Measurements from ENCODE around the gene PINLYP. TPM values are rescaled to one million over a fixed set of nuclear protein-coding genes. Genes with fewer than 3 reads are reported as not detected.
"Not testable (repeated sequence)": the region's sequence is repeated elsewhere in the genome, so short reads cannot be mapped to it uniquely, and the experiment has no call there.

PINLYP gene
- total RNA-seq, 1 donor = 5.4 TPM

DNA sequence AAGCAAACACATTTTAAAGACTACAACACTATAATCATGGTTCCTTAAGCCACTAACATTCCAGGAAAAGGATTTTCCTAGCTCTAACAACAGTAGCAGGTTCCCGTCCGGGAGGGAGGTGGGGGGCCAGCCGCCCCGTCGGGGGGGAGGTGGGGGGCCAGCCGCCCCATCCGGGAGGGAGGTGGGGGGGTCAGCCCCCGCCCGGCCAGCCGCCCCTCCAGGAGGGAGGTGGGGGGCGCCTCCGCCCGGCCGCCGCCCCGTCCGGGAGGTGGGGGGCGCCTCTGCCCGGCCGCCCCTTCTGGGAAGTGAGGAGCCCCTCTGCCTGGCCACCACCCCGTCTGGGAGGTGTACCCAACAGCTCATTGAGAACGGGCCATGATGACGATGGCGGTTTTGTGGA, 27.7 kb upstream of the PINLYP start:
- DNase-seq (ENCODE audit: low read depth in 2 of 3, low spot score in 2 of 3) = not testable (repeated sequence)

DNA sequence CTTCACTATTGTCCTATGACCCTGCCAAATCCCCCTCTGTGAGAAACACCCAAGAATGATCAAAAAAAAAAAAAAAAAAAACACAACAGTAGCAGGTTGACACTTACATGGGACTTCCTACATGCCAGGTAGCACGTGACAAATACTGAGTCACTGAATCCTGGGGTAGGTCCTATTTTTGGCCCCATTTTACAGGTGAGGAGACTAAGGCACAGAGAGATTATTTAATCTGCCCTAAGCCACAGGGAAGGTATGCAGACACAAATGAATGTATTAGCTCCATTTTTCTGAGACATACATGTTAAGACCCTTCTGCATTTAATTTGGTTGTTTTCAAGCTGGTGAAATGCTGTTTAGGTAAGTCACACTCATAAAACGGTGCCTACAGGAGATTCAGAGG, 26.9 kb upstream of the PINLYP start:
- DNase-seq (ENCODE audit: low read depth in 2 of 3, low spot score in 2 of 3) = no peak

DNA sequence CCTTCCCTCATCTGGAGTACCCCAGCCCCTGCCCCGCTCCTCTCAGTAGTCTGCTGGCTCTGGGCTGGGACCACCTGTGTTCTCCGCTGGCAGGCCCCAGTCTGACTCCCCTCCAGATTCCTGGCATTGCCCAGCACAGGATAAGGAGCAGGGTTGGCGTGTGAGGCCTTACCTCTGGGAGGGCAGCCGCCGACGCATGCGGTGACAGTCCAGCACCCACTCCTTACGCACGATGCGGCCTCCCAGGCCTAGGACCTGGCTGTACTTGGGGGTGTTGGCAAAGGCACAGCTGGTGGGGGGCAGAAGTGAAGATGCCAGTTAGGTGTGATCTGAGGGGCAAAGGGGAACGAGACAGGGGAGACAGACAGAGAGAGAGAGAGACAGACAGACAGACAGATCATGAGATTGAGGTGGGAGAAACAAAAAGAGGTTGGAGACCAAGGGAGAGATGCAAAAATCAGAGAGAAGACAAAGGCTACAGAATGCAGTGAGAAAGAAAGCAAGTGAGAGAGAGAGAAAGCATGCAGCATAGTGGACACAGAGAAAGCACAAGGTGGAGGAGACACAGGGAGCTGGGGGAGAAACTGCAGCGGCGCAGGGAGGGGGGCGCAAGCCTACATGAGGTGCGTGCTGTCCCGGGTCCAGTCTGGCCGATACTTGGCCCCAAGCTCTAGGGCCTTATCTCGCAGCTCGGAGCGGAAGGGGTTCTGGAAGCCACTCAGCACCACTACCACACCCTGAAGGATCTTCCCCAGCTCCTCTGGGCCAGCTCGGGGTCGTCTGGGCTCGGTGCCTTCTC, 24.0 kb upstream of the PINLYP start:
- no peak for DNase-seq (ENCODE audit: low read depth in 2 of 3, low spot score in 2 of 3)

DNA sequence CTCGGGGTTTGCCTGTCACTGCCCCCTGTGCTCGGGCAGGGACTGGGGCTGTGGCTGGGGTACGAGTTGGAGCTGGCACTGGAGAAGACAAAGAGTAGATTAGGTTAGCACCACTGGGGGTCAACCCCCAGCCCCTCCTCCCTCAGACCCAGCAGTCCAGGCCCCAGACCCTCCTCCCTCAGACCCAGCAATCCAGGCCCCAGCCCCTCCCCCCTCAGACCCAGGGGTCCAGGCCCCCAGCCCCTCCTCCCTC, 23.5 kb upstream of the PINLYP start:
- no peak for DNase-seq (ENCODE audit: low read depth in 2 of 3, low spot score in 2 of 3)

DNA sequence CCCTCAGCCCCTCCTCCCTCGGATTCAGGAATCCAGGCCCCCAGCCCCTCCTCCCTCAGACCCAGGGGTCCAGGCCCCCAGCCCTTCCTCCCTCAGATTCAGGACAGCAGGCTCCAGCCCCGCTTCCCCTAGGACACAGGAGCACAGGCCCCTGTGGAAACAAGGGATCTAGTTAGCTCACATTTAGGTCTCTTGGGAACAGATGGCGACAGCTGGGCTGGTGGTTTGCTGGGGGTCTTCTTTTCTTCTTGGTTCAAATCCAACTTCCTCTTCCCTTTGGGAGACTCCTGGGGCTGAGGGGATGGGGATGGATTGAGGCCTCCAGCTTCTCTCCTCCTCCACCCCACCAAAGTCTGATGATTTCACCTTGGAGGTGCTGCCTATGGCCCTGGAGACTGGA, 23.0 kb upstream of the PINLYP start:
- no peak for DNase-seq (ENCODE audit: low read depth in 2 of 3, low spot score in 2 of 3)

DNA sequence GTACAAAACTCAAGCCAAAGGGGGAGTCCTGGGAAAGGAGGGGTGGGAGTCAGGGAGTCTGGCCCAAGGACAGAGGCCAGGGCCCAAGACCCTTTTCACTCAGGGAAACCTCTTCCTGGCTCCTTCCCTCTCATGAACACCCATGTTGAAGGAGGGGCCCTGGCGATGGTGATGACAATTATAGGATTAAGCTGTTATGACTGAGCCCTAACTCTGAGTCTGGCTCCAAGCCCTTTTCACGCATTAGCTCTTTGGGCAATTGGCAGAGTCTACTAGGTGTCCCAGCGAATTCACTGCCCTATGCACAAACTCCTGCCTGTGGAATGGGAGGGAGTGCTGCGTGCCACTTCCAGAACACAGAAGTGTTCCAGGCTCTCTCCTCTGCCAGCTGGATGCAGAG, 21.9 kb upstream of the PINLYP start:
- DNase-seq (ENCODE audit: low read depth in 2 of 3, low spot score in 2 of 3) = no peak

DNA sequence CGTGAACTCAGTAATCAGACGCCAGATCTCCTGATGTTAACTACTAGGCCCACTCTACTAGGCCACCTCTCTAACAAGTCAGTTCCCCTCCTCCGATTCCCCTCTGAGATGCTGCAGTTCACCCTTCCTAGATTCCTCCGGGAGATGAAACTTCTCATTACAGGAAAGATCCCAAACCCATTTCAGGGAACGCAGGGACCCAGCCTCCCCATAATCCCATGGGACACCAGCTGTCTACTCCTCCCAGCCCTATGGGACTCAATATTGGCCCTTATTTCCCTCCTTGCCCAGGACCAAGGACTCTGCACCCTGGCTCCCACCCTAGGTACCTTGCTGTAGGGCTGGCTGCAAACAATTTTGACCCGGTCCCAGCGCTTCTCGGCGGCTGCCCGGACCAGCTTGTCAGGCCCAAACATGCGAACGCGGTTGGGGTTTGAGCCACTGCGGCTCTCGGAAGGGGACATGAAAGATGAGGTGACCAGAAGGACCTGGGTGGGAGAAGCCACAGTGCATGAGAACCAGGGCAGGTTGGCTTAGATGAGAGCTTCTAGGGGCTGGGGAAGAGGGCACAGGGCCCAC, 21.2 kb upstream of the PINLYP start:
- DNase-seq (ENCODE audit: low read depth in 2 of 3, low spot score in 2 of 3) = no peak

DNA sequence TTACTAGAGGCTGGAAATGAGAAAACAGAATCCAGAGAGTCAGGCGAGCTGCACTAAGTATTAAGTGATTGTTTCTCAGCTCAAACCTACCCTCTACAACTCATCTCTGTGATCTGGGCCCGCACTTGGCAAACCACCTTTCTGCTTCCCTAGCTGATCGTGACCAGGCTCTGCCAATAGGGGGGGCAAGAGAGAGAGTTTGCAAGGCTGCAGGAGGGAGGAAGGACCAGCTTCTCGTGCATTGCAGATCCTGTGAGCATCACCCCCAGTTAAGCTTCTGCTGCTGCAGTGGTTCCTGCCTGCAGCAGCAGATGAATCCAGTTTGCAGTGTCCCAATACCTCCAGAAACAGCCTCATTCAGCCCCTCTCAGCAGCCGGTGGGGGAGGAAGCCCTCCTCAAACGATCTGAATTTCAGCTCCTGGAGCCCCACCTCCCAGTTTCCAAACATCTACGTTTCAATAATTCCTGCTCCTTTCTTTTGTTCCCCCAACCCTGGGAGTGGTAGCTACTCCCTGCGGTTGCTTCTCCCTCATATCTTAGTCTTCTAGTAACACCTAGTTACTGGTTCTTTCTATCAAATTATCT, 20.3 kb upstream of the PINLYP start:
- peak; percentile 53 to 91 (median 80) for DNase-seq (ENCODE audit: low read depth in 2 of 3, low spot score in 2 of 3)

DNA sequence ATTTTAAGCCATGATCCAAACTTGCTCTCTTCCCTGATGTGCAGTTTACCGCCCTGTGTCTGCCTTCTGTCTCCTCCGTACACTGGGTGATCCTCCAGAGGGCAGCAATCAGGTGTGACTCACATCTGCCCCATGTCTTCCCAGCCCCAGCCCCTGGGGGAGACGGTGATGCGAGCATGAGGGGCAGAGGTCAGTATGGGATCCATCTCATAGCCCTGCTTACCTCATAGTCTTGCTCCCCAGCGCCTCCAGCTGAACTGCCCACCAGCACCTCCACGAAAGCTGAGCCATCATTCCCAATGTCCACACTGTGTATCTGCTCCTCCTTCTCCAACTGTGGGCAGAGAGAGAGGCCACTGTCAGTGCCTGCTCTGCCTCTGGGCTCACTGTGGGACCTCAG, 14.9 kb upstream of the PINLYP start:
- DNase-seq (ENCODE audit: low read depth in 2 of 3, low spot score in 2 of 3) = peak in 2 of 3 donors; percentile 29 to 50

DNA sequence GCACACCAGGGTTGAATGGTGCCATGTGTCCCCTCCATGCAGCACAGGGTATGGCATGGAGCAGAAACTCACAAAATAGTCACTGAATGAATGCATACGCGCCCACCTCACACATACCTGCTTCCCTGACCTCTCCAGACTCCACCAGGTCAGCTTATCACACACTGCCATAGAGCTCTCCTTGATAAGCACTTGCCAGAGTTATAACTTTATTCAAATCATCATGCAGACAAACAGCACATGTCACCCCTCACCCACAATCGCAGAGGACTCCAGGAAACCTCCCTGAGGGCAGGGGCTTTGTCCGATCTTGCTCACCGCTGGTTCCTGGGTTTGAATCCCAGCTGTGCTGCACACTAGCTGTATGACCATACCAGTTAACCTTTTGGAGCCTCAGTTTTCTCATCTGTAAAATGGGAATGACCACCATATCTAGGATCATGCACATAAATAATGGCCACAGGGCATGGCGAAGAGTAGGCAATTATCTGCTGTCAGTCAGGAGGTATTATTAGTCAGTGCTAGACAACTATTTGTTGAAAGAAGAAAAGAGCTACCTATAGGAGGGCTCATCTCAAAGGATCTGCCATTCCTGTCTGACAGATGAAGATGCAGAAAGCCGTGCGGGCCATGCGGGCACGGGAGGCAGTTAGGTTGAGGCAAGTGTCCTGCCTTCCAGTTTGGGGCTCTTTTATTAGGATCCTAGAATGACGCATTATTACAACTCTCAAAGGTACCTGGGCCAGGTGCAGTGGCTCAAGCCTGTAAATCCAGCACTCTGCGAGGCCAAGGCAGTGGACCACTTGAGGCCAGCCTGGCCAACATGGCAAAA, 14.2 kb upstream of the PINLYP start:
- DNase-seq (ENCODE audit: low read depth in 2 of 3, low spot score in 2 of 3) = no peak

DNA sequence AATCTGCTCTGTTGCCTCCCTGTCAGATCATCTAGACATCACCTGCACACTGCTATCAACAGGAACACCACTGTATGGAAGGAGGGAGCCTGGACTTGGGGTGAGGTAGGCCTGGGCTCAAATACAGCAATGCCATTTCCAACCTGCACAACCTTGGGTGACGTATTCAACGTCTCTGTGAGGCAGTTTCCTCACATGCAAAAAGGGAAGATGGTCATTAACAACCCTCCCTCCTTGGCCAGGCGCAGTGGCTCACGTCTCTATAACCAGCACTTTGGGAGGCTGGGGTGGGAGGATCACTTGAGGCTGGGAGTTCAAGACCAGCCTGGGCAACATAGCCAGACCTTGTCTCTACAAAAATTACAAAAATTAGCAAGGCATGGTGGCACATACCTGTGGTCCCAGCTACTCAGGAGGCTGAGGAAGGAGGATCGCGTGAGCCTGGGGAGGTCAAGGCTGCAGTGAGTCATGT, 13.3 kb upstream of the PINLYP start:
- peak in 1 of 3 donors; percentile 42 for DNase-seq (ENCODE audit: low read depth in 2 of 3, low spot score in 2 of 3)

DNA sequence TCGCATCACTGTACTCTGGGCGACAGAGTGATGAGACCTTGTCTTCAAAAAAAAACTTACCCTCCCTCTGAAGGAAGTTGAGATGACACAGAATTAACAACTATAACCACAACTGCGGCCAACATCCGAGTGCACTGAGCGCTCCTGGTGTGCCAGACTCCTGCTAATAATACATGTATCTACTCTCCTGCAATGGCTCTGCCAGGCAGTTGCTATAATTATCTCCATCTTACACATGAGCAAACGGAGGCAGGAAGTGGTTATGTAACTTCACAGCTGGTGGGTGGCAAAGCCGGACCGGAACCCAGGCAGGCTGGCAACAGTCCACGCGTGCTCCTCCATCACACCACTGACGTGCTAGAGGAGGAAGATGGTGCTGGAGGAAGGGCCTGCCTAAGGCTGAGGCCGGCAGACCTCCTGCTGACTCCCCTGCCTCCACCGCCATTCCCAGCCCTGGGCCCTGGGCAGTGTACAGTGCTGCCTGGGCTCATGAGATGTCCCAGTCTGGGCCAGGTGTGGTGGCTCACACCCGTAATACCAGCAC, 12.8 kb upstream of the PINLYP start:
- DNase-seq (ENCODE audit: low read depth in 2 of 3, low spot score in 2 of 3) = peak; percentile 59 to 98 (median 96)

DNA sequence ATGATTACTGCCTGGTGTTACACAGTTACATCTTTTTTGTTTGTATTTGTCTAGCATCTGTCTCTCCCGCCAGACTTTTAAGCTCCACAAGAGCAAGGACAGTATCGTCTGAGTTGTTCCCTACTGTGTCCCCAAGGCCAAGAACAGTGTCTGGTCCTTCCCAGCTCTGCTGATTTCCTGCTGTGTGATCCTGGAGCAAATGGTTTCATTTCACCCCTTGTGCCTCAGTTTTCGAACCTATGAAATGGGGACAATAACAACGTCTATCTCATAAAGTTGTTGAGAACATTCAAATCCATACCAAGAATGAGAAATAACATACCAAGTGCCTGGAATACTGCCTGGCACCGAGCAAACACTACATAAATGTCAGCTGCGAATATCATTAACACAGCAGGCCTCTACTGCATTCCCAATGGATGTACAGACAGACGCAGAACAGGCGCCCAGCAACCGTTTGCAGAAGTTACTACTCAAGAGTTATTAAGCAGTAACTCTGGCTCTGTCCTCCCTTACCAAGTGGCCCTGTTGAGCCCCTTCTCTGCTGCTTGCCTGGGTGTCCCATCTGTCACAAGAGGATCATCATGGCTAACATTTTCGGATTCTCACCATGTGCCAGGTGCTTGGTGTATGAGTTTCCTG, 11.7 kb upstream of the PINLYP start:
- no peak for DNase-seq (ENCODE audit: low read depth in 2 of 3, low spot score in 2 of 3)

DNA sequence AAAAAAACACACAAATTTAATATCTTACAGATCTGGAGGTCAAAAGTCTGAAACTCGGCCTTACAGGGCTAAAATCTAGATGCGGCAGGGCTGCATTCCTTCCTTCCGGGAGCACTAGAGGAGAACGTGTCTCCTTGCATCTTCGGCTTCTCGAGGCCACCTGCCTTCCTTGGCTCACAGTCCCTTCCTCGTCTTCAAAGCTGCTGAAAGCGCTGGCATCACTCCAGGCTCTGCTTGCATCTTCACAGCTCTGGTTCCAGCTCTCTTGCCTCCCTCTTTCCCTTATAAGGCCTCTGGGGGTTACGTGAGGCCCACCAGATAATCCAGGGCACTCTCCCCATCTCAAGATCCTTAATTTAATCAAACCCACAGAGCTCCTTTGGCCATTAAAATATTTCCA, 10.8 kb upstream of the PINLYP start:
- DNase-seq (ENCODE audit: low read depth in 2 of 3, low spot score in 2 of 3) = no peak

DNA sequence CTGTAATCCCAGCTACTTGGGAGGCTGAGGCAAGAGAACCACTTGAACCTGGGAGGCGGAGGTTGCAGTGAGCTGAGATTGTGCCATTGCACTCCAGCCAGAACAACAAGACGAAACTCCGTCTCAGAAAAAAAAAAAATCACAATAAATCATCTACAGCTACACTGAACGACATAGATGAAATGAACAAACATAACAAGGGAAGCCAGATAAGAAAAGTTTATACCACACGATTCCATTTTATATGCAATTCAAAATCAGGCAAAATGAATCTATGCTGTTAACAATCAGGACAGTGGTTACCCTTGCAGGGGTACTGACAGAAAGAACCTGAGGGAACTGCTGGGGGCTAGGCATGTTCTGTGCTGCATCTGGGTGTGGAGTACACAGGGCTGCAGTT, 5.9 kb upstream of the PINLYP start:
- no peak for DNase-seq (ENCODE audit: low read depth in 2 of 3, low spot score in 2 of 3)

DNA sequence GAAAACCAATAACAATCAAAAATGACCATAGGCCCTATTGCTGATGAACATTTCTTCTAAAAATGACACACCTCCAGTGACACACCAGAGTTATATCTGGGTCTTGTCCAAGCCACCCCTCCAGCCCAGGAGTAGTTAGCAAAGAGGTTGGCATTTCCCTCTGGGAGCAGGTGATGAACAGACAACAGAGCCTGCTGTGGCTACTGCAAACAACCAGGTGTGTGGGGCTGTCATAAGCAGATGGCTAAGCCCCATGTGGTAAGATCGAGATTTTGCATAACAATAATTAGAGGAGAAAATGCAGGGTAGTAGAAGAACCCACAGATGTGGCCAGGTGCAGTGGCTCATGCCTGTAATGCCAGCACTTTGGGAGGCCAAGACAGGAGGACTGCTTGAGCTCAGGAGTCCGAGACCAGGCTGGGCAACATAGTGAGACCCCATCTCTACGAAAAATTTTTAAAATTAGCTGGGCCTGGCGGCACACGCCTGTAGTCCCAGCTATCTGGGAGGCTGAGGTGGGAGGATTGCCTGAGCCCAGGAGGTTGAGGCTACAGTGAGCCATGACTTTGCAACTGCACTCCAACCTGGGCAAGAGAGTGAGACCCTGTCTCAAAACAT, 5.3 kb upstream of the PINLYP start:
- no peak for DNase-seq (ENCODE audit: low read depth in 2 of 3, low spot score in 2 of 3)

DNA sequence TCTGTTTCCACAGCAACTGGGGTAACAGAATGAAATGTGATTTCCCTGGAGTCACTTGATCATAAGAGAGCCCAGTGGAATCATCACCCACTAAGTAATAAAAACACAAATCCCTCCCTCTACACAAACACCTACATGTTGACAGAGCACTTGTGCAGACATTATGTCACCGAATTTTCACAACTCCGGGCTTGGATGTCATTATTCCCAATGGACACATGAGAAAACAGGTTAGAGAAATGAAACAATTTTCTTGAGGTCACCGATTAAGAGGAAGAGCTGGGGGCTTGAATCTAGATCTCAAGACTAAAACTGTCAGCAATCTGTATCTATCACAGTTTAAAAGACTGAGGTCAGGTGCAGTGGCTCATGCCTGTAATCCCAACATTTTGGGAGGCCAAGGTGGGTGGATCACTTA, 3.4 kb upstream of the PINLYP start:
- no peak for DNase-seq (ENCODE audit: low read depth in 2 of 3, low spot score in 2 of 3)

DNA sequence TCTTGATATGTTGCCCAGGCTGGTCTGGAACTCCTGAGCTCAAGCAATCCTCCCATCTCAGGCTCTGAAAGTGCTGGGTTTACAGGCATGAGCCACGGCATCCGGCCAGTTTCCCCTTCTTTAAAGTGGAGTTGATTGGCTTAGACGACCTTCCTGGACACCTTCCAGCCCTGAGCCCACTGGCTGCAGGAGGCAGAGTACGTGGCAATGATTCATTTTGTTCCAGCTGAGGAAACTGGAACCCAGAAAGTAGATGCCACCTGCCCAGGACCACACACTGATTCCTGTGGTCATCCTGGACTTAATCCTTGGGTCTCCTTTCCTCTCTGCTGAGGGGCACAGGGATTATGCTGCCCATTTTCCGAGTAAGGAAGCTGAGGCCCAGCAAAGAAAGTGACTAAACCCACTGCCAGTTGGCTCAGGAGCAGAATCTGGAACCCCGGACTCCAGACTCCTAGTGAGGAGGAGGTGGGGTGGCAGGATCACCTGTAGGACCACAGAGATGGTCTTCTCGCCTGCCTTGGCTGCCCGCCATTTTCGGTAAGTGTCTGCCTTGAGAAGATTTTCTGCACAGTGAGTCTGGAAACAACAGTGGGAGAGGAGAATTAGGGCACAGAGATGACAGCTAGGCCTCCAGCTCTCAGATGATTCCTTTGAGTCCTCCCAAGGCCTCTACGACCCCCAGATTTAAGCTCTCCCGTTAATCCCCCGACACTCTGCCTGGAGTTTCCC, 1.0 kb upstream of the PINLYP start:
- no peak for DNase-seq (ENCODE audit: low read depth in 2 of 3, low spot score in 2 of 3)

Data from hematopoietic multipotent progenitor cell (in vitro differentiated cells).